Aorta (tissue), 5 donors: ENCODE data around the gene BMPR2. TPM values are rescaled to one million over a fixed set of nuclear protein-coding genes. Genes with fewer than 3 reads are reported as not detected.

Source experiments
- ATAC-seq: fragments of 200-7000 bp; cut with Tn5 transposase; one replicate; pipeline ENCODE4 v1.9.1; 2022; ENCODE audit warnings: moderate library complexity; ENCODE audit not compliant: low FRiP score
- DNase-seq, 2 donors: peaks; one replicate each; pipeline ENCODE4 v3.0.0-alpha.2; 2020
- H3K27ac ChIP-seq, 2 donors: one replicate each; pipeline ENCODE4 v1.5.1; 2013; ENCODE audit warnings: low read length in 2 of 2, mild to moderate bottlenecking in 2 of 2, moderate library complexity in 2 of 2, control low read depth in 1 of 2, inconsistent platforms in 1 of 2, low read depth in 1 of 2
- H3K27me3 ChIP-seq, 2 donors: one replicate each; pipeline ENCODE4 v1.6.1; 2013; ENCODE audit warnings: control low read depth in 1 of 2, low read length in 1 of 2, mild to moderate bottlenecking in 1 of 2, moderate library complexity in 1 of 2; ENCODE audit not compliant: insufficient read depth in 2 of 2, control insufficient read depth in 1 of 2
- H3K36me3 ChIP-seq, 2 donors: one replicate each; pipeline ENCODE4 v1.6.1; 2013; ENCODE audit warnings: control low read depth in 1 of 2, low read length in 1 of 2, mild to moderate bottlenecking in 1 of 2; ENCODE audit not compliant: insufficient read depth in 2 of 2, control insufficient read depth in 1 of 2
- H3K4me1 ChIP-seq, 2 donors: one replicate each; pipeline ENCODE4 v1.6.1; 2013; ENCODE audit warnings: low read length in 2 of 2, control low read depth in 1 of 2, mild to moderate bottlenecking in 1 of 2, moderate library complexity in 1 of 2; ENCODE audit not compliant: insufficient read depth in 2 of 2, control insufficient read depth in 1 of 2
- H3K4me3 ChIP-seq, 2 donors: one replicate each; pipeline ENCODE4 v1.5.1; 2013; ENCODE audit warnings: low read length in 2 of 2, control low read depth in 1 of 2, mild to moderate bottlenecking in 1 of 2
- H3K9me3 ChIP-seq: one replicate; pipeline ENCODE4 v1.6.1; 2013; ENCODE audit warnings: mild to moderate bottlenecking, low read length; ENCODE audit not compliant: control insufficient read depth
- WGBS, 2 donors: extraction: QIAGEN DNeasy Blood & Tissue Kit; methylation state at CpG; one replicate each; pipeline ENCODE4 v1.1.7; 2013; 5-methylcytosine and 5-hydroxymethylcytosine counted together
- intact Hi-C, 2 donors: fragments of 100-400 bp; cut with DNase I; formaldehyde crosslinking; loops; one replicate each; pipeline versions ENCODE4 v1.14.2 to v1.15.0; 2022
- polyA plus RNA-seq, 2 donors: library from polyadenylated mRNA; stranded (reverse); fragments of 200-250 nt; gene quantifications; one replicate each; pipeline ENCODE4 v1.2.3, GENCODE V29; 2013
- total RNA-seq, 2 donors: library from RNA; stranded (reverse); fragmentation: NEBNext Ultra II Directional; extraction: Animal tissue kit (Norgen Biotek cat#: 25700); gene quantifications; one replicate each; pipeline ENCODE4 v1.2.1, GENCODE V29; 2021
- donor health status: healthy with polysubstance abuse.
- donor health status: Bipolar disorder and iron deficiency.
- donor health status: DM: no; HTN: no; CAD: no.
- donor health status: DM: no; HTN: no; CAD: no.
- donor health status: DM: yes; HTN: yes; CAD: no.

BMPR2 gene
- total and polyA plus RNA-seq, 4 donors = 7.9 to 123 (median 60.1) TPM

GRCh38 chr2:202449344-202449743 lies 73.2 kb downstream of the BMPR2 start:
- ATAC-seq (no peak), DNase-seq (no peak)
- Histone ChIP-seq H3K4me3 (no peak overlapping the region), H3K27me3 (no peaks in the 10 kb centered on the region), H3K9me3 (no peaks in the 10 kb centered on the region), H3K27ac (no peak overlapping the region), H3K4me1 (peaks cover 0 to 5% of the 10 kb centered on the region in 2 donors), H3K36me3 (no peaks in the 10 kb centered on the region)
- intact Hi-C loops = no loop called here
- 37 to 51% methylated on average over 3 of the region's 3 CpGs for WGBS, 2 donors

DNA sequence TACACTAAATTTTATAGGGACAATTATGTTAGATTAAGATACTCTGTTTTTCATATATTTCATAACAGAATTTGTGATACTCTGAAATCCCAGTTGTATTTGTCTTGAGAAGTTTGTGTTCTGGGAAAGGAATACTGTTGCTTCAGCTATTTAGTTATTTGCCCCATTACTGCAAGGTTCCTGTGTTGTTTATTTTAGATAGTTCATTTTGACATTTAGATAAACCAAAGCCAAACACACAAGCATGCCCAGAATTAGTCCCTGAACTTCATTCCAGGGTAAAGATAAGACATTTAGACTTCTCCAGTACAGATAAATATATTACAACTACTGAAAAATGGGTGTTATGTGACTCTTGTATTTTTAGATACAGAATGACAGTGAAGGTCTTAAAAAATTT lies 74.7 kb downstream of the BMPR2 start:
- Histone ChIP-seq H3K27me3 (no peaks in the 10 kb centered on the region), H3K36me3 (no peaks in the 10 kb centered on the region), H3K27ac (no peak overlapping the region), H3K4me1 (peaks cover 0 to 5% of the 10 kb centered on the region in 2 donors), H3K9me3 (no peaks in the 10 kb centered on the region), H3K4me3 (no peak overlapping the region)
- ATAC-seq = peak; percentile 22
- no peak for DNase-seq
- intact Hi-C loops = no loop called here

DNA sequence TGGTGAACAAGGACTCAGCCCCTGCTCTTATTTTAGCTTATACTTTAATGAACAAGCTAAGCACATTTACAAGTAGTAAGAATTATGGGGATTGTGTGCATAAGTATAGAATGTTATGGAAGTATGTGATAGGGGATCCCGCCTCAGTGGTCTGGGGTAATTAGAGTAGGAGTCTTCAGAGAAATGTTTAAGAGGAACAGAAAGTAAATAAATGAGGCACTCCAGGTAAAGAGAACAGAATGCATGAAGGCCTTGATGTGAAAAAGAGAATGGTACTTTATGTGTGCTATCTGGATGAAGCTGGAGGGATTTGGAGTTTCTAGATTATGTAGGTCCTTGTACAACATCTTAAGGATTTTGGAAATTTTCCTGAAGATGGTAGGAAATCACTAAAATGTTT lies 76.6 kb downstream of the BMPR2 start:
- Histone ChIP-seq H3K9me3 (no peaks in the 10 kb centered on the region), H3K36me3 (no peaks in the 10 kb centered on the region), H3K4me3 (no peak overlapping the region), H3K27ac (no peak overlapping the region), H3K4me1 (peaks cover 0 to 5% of the 10 kb centered on the region in 2 donors), H3K27me3 (no peaks in the 10 kb centered on the region)
- WGBS, 2 donors = 97 to 100% methylated on average over 1 of the region's 1 CpG
- DNase-seq = no peak
- intact Hi-C loops = no loop called here
- no peak for ATAC-seq

DNA sequence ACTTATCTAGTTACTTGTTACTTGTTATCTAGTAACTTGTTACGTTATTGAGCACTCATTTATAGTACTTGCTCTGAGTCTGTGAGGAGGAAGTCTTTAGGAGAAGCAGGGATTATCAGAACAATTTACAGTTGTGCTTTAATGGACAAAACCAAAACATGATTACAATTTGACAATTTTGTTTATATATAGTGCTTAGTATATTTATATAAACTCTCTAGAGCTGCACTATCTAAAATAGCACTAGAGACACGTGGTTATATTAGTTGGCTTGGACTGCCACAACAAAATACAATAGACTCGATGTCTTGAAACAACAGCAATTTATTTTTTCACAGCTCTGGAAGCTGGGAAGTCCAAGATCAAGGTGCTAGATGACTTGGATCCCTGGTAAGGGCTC lies 78.4 kb downstream of the BMPR2 start:
- intact Hi-C loops = no loop called here
- Histone ChIP-seq H3K4me1 (peaks cover 0 to 2% of the 10 kb centered on the region in 2 donors), H3K4me3 (no peak overlapping the region), H3K27ac (peak overlapping the region in 1 of 2 donors; percentile 25), H3K36me3 (no peaks in the 10 kb centered on the region), H3K9me3 (no peaks in the 10 kb centered on the region), H3K27me3 (no peaks in the 10 kb centered on the region)
- DNase-seq (no peak), ATAC-seq (no peak)
- WGBS, 2 donors = 29 to 36% methylated on average over 3 of the region's 3 CpGs

DNA sequence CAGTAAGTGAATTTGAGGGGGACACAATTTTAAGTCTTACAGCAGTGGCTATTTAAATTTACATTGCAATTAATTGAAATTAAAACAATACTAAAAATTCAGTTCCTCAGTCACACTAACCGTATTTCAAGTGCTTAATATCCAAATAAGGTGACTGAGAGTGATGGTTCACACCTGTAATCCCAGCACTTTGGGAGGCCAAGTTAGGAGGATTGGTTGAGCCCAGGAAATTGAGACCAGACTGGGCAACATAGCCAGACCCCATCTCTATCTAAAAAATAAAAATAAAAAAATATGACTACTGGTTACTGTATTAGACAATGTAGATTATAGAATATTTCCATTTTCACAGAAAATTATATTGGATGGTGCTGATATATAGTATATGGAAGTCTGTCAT lies 79.0 kb downstream of the BMPR2 start:
- H3K4me3 ChIP-seq = no peak overlapping the region
- ATAC-seq (no peak), DNase-seq (no peak)
- H3K9me3 ChIP-seq = no peaks in the 10 kb centered on the region
- WGBS, 2 donors = 95 to 97% methylated on average over 1 of the region's 1 CpG
- intact Hi-C loops = no loop called here
- no peak overlapping the region for H3K27ac ChIP-seq
- H3K27me3 ChIP-seq = no peaks in the 10 kb centered on the region
- H3K36me3 ChIP-seq = no peaks in the 10 kb centered on the region
- H3K4me1 ChIP-seq = peaks cover 0 to 2% of the 10 kb centered on the region in 2 donors

- no peak overlapping the region for H3K27ac ChIP-seq
- intact Hi-C loops = no loop called here
- H3K36me3 ChIP-seq = no peaks in the 10 kb centered on the region
- peaks cover 0 to 2% of the 10 kb centered on the region in 2 donors for H3K4me1 ChIP-seq
- no peaks in the 10 kb centered on the region for H3K27me3 ChIP-seq
- WGBS, 2 donors = 96 to 100% methylated on average over 2 of the region's 2 CpGs
- ATAC-seq (no peak), DNase-seq (no peak)
- no peaks in the 10 kb centered on the region for H3K9me3 ChIP-seq
- no peak overlapping the region for H3K4me3 ChIP-seq
Measured at GRCh38 chr2:202460119-202460518, 84.0 kb downstream of the BMPR2 start.

DNA sequence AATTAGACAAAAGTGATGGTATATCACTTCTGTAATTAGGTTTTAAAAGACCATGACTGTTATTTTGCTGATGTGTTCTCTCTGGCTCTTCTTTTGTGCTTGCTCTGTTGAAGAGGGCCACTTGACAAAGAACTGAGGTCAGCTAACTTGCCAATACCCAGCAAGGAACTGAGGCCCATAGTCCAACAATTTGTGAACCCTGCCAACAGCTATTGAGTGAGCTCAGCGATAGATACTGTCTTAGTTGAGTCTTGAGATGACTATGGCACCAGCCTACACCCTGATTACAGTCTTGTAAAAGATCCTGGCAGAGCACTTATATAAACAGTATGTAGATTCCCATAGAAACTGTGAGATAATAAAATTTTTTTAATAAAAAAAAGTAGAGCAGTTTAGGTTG lies 103.0 kb downstream of the BMPR2 start:
- no peaks in the 10 kb centered on the region for H3K36me3 ChIP-seq
- DNase-seq = no peak
- no peaks in the 10 kb centered on the region for H3K9me3 ChIP-seq
- intact Hi-C loops = no loop called here
- H3K27ac ChIP-seq = no peak overlapping the region
- H3K27me3 ChIP-seq = no peaks in the 10 kb centered on the region
- peaks cover 0 to 2% of the 10 kb centered on the region in 2 donors for H3K4me1 ChIP-seq
- ATAC-seq = no peak
- WGBS, 2 donors = 37 to 51% methylated on average over 1 of the region's 1 CpG
- H3K4me3 ChIP-seq = no peak overlapping the region

DNA sequence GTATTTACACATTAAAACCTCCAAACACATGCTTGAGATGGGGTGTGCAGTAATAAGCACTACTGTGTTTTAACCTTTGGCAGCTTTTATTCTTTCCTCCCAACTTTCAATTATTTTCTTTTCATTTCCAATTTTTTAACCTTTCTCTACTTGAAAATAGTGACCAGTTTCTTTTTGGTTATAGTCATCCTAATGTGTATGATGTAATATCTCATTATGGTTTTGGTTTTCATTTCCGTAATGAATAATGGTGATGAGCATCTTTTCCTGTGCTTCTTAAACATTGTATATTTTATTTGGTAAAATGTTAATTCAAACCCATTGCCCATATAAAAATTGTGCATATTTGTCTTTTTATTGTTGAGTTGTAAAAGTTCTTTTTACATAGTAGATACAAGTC lies 103.5 kb downstream of the BMPR2 start:
- no peaks in the 10 kb centered on the region for H3K9me3 ChIP-seq
- H3K36me3 ChIP-seq = no peaks in the 10 kb centered on the region
- H3K4me1 ChIP-seq = peaks cover 0 to 2% of the 10 kb centered on the region in 2 donors
- intact Hi-C loops = no loop called here
- WGBS, 2 donors = 93 to 98% methylated on average over 1 of the region's 1 CpG
- no peak overlapping the region for H3K4me3 ChIP-seq
- ATAC-seq = no peak
- H3K27ac ChIP-seq = no peak overlapping the region
- no peaks in the 10 kb centered on the region for H3K27me3 ChIP-seq
- no peak for DNase-seq

DNA sequence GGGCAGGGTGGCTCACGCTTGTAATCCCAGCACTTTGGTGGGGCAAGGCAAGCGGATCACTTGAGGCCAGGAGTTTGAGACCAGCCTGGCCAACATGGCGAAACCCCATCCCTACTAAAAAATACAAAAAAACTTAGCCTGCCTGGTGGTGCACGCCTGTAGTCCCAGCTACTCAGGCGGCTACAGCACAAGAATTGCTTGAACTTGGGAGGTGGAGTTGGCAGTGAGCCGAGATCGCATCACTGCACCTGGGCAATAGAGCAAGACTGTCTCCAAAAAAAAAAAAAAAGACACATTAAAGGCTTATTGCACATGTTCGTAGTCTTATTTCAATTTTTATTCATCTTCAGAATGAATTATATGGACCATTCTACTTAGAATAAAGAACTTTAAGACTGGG lies 110.2 kb downstream of the BMPR2 start:
- H3K4me1 ChIP-seq = peaks cover 2 to 5% of the 10 kb centered on the region in 2 donors
- no peaks in the 10 kb centered on the region for H3K27me3 ChIP-seq
- DNase-seq (no peak), ATAC-seq (no peak)
- no peak overlapping the region for H3K27ac ChIP-seq
- 93 to 95% methylated on average over 8 of the region's 8 CpGs for WGBS, 2 donors
- H3K9me3 ChIP-seq = no peaks in the 10 kb centered on the region
- intact Hi-C loops = no loop called here
- H3K4me3 ChIP-seq = no peak overlapping the region
- no peaks in the 10 kb centered on the region for H3K36me3 ChIP-seq
